ENCODE data around the gene SHISA7. TPM values are rescaled to one million over a fixed set of nuclear protein-coding genes. Genes with fewer than 3 reads are reported as not detected.
A peak's percentile ranks its signal among the peaks of the same experiment; 100 is the strongest.

The SHISA7 gene
- total RNA-seq, 1 donor from 2014 or later = 0.25 TPM

GRCh38 chr19:55468054-55468393 is 24.9 kb upstream of the SHISA7 start:
- Histone ChIP-seq H3K4me3 (no peak overlapping the region), H3K27me3 (no peaks in the 10 kb centered on the region), H3K9me3 (no peaks in the 10 kb centered on the region), H3K4me1 (peaks cover 14% of the 10 kb centered on the region), H3K36me3 (no peaks in the 10 kb centered on the region), H3K27ac (no peak overlapping the region)
- DNase-seq (ENCODE audit: extremely low spot score in 2 of 2) = no peak
- intact Hi-C loops (cut with DNase I) = loop anchor here (5.0 kb wide), 1 partner anchor 34 kb away; no protein-coding TSS in a partner anchor
- TF ChIP-seq CTCF (IDR thresholded peaks at IDR 0.05) = peak in 1 of 3 experiments; percentile 8
- TF ChIP-seq POLR2AphosphoS5 (IDR thresholded peaks at IDR 0.05; ENCODE audit: insufficient read depth in 1 of 2, low read depth in 1 of 2) = no peak
- no peak for TF ChIP-seq POLR2A (IDR thresholded peaks at IDR 0.05)

- Histone ChIP-seq H3K4me3 (no peak overlapping the region), H3K4me1 (peaks cover 12% of the 10 kb centered on the region), H3K9me3 (no peaks in the 10 kb centered on the region), H3K27ac (no peak overlapping the region), H3K27me3 (no peaks in the 10 kb centered on the region), H3K36me3 (no peaks in the 10 kb centered on the region)
- TF ChIP-seq POLR2AphosphoS5 (IDR thresholded peaks at IDR 0.05; ENCODE audit: insufficient read depth in 1 of 2, low read depth in 1 of 2) (peak in 1 of 2 donors; percentile 42), CTCF (IDR thresholded peaks at IDR 0.05) (peak; percentile 80 to 98 (median 95)), POLR2A (IDR thresholded peaks at IDR 0.05) (no peak)
- intact Hi-C loops (cut with DNase I) = loop anchor here (5.0 kb wide), 1 partner anchor 35 kb away; no protein-coding TSS in a partner anchor
- DNase-seq (ENCODE audit: extremely low spot score in 2 of 2) = no peak
Measured at GRCh38 chr19:55467236-55468053, 24.3 kb upstream of the SHISA7 start.

GRCh38 chr19:55466241-55466614 is 23.1 kb upstream of the SHISA7 start:
- Histone ChIP-seq H3K27ac (no peak overlapping the region), H3K36me3 (no peaks in the 10 kb centered on the region), H3K9me3 (no peaks in the 10 kb centered on the region), H3K4me3 (no peak overlapping the region), H3K27me3 (no peaks in the 10 kb centered on the region), H3K4me1 (peaks cover 17% of the 10 kb centered on the region)
- intact Hi-C loops (cut with DNase I) = loop anchor here (5.0 kb wide), 1 partner anchor 36 kb away; no protein-coding TSS in a partner anchor
- no peak for TF ChIP-seq POLR2A (IDR thresholded peaks at IDR 0.05)
- no peak for TF ChIP-seq POLR2AphosphoS5 (IDR thresholded peaks at IDR 0.05; ENCODE audit: insufficient read depth in 1 of 2, low read depth in 1 of 2)
- TF ChIP-seq CTCF (IDR thresholded peaks at IDR 0.05) = no peak
- DNase-seq (ENCODE audit: extremely low spot score in 2 of 2) = no peak

- no peak overlapping the region for H3K27ac ChIP-seq
- intact Hi-C loops (cut with DNase I) = loop anchor here (5.0 kb wide), 1 partner anchor 37 kb away; no protein-coding TSS in a partner anchor
- H3K36me3 ChIP-seq = no peaks in the 10 kb centered on the region
- H3K4me3 ChIP-seq = no peak overlapping the region
- no peak for TF ChIP-seq POLR2A (IDR thresholded peaks at IDR 0.05)
- TF ChIP-seq POLR2AphosphoS5 (IDR thresholded peaks at IDR 0.05; ENCODE audit: insufficient read depth in 1 of 2, low read depth in 1 of 2) = no peak
- TF ChIP-seq CTCF (IDR thresholded peaks at IDR 0.05) = no peak
- H3K9me3 ChIP-seq = no peaks in the 10 kb centered on the region
- peaks cover 23% of the 10 kb centered on the region for H3K4me1 ChIP-seq
- no peak for DNase-seq (ENCODE audit: extremely low spot score in 2 of 2)
- H3K27me3 ChIP-seq = no peaks in the 10 kb centered on the region
Measured at GRCh38 chr19:55465460-55466240, 22.6 kb upstream of the SHISA7 start.
